Sigmoid colon (tissue), 4 donors: ENCODE results near the gene RABIF.

Experiments used
- EP300 ChIP-seq, 4 donors: sonication (generic); formaldehyde crosslinking; IDR thresholded peaks; one replicate each; pipeline ENCODE4 v1.6.1; 2017; ENCODE audit warnings: antibody characterized with exemption in 4 of 4
- POLR2A ChIP-seq, 2 donors: fragments of 450-650 bp; IDR thresholded peaks; one replicate each; pipeline ENCODE4 v1.6.1; 2016; ENCODE audit warnings: antibody characterized with exemption in 2 of 2, mild to moderate bottlenecking in 2 of 2, moderate library complexity in 2 of 2
- POLR2AphosphoS5 ChIP-seq, 4 donors: sonication (generic); formaldehyde crosslinking; IDR thresholded peaks; one replicate each; pipeline ENCODE4 v1.6.1; 2017; ENCODE audit warnings: antibody characterized with exemption in 4 of 4
- TF ChIP-seq, protein P1 (sequence below), 4 experiments: fragments of 450-650 bp in 3 of 4; fragments of 200-600 bp in 1 of 4; IDR thresholded peaks; one replicate each; pipeline ENCODE4 v1.5.1; 2016 to 2019; ENCODE audit warnings: antibody characterized with exemption in 4 of 4, mild to moderate bottlenecking in 3 of 4, moderate library complexity in 2 of 4

GRCh38 chr1:202908998-202909397 is 20.0 kb upstream of the RABIF start:
- TF ChIP-seq, protein P1, sequence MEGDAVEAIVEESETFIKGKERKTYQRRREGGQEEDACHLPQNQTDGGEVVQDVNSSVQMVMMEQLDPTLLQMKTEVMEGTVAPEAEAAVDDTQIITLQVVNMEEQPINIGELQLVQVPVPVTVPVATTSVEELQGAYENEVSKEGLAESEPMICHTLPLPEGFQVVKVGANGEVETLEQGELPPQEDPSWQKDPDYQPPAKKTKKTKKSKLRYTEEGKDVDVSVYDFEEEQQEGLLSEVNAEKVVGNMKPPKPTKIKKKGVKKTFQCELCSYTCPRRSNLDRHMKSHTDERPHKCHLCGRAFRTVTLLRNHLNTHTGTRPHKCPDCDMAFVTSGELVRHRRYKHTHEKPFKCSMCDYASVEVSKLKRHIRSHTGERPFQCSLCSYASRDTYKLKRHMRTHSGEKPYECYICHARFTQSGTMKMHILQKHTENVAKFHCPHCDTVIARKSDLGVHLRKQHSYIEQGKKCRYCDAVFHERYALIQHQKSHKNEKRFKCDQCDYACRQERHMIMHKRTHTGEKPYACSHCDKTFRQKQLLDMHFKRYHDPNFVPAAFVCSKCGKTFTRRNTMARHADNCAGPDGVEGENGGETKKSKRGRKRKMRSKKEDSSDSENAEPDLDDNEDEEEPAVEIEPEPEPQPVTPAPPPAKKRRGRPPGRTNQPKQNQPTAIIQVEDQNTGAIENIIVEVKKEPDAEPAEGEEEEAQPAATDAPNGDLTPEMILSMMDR (IDR thresholded peaks at IDR 0.05): no peak
- no peak for TF ChIP-seq POLR2A (IDR thresholded peaks at IDR 0.05)
- no peak for TF ChIP-seq POLR2AphosphoS5 (IDR thresholded peaks at IDR 0.05)
- no peak for TF ChIP-seq EP300 (IDR thresholded peaks at IDR 0.05)
